ENCODE data around the gene CSMD2.

- TF ChIP-seq CTCF (IDR thresholded peaks at IDR 0.05) (no peak), EZH2 (IDR thresholded peaks at IDR 0.05) (no peak)
These were observed 445.7 kb downstream of the CSMD2 start for GRCh38 chr1:33719326-33719725.

Measured in neural progenitor cell (in vitro differentiated cells).